Measurements from ENCODE around the gene HEATR3. TPM values are rescaled to one million over a fixed set of nuclear protein-coding genes. Genes with fewer than 3 reads are reported as not detected.

Gene HEATR3
- total RNA-seq, 4 donors from 2014 or later = 13.7 to 31.2 (median 16.4) TPM

DNA sequence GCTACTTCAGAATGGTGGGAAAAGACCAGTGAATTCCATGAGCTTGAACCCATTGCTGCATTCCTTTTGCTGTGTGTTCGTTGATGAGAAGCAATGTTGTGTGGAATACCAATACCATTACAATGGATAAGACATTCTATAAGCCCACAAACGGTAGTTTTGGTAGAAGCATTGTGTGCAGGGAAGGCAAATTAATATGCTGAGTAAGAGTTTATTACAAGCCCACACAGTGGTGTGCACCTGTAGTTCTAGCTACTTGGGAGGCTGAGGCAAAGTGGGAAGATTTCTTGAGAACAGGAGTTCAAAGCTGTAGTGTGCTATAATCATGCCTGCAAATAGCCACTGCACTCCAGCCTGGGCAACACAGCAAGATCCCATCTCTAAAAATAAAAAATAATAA, 67.4 kb downstream of the HEATR3 start:
- no peak for DNase-seq
- intact Hi-C loops (cut with DNase I) = no loop called here
- H3K9me3 ChIP-seq = no peaks in the 10 kb centered on the region
- no peak overlapping the region for H3K4me3 ChIP-seq
- H3K27me3 ChIP-seq = no peaks in the 10 kb centered on the region
- no peaks in the 10 kb centered on the region for H3K4me1 ChIP-seq
- 25 to 27% methylated on average over 2 of the region's 2 CpGs for WGBS, 2 donors
- TF ChIP-seq, protein P1, sequence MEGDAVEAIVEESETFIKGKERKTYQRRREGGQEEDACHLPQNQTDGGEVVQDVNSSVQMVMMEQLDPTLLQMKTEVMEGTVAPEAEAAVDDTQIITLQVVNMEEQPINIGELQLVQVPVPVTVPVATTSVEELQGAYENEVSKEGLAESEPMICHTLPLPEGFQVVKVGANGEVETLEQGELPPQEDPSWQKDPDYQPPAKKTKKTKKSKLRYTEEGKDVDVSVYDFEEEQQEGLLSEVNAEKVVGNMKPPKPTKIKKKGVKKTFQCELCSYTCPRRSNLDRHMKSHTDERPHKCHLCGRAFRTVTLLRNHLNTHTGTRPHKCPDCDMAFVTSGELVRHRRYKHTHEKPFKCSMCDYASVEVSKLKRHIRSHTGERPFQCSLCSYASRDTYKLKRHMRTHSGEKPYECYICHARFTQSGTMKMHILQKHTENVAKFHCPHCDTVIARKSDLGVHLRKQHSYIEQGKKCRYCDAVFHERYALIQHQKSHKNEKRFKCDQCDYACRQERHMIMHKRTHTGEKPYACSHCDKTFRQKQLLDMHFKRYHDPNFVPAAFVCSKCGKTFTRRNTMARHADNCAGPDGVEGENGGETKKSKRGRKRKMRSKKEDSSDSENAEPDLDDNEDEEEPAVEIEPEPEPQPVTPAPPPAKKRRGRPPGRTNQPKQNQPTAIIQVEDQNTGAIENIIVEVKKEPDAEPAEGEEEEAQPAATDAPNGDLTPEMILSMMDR (IDR thresholded peaks at IDR 0.05) = no peak
- no peak for TF ChIP-seq POLR2A (IDR thresholded peaks at IDR 0.05)
- H3K27ac ChIP-seq = no peak overlapping the region
- no peaks in the 10 kb centered on the region for H3K36me3 ChIP-seq

- intact Hi-C loops (cut with DNase I) = no loop called here
- Histone ChIP-seq H3K27ac (no peak overlapping the region), H3K36me3 (no peaks in the 10 kb centered on the region), H3K9me3 (no peaks in the 10 kb centered on the region), H3K4me3 (no peak overlapping the region), H3K4me1 (no peaks in the 10 kb centered on the region), H3K27me3 (no peaks in the 10 kb centered on the region)
- TF ChIP-seq POLR2A (IDR thresholded peaks at IDR 0.05) = no peak
- TF ChIP-seq, protein P1 (IDR thresholded peaks at IDR 0.05) = no peak
- DNase-seq = no peak
These were observed 70.6 kb downstream of the HEATR3 start for GRCh38 chr16:50136399-50136798.

GRCh38 chr16:50137268-50137667, 71.5 kb downstream of the HEATR3 start:
- H3K36me3 ChIP-seq = no peaks in the 10 kb centered on the region
- H3K9me3 ChIP-seq = no peaks in the 10 kb centered on the region
- intact Hi-C loops (cut with DNase I) = no loop called here
- no peaks in the 10 kb centered on the region for H3K27me3 ChIP-seq
- WGBS, 2 donors = 87 to 100% methylated on average over 3 of the region's 3 CpGs
- TF ChIP-seq, protein P1 (IDR thresholded peaks at IDR 0.05) = no peak
- no peak overlapping the region for H3K27ac ChIP-seq
- DNase-seq = no peak
- no peak overlapping the region for H3K4me3 ChIP-seq
- H3K4me1 ChIP-seq = no peaks in the 10 kb centered on the region

DNA sequence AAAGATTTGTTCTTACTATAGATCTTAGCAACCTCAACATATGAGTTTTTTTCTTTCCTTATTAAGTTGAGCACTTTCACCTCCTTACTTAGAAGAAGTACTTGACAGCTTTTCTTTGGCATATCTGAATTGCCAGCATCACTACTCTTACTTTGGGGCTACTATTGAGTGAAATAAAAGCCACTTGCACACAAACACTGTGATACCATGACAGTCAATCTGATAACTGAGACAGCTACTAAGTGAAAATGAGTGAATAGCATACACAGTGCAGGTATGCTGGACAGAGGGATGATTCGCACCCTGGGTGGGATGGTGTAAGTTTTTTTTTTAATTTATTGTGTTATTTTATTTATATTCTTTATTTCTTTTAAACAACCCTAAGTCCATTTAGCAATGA, 73.8 kb downstream of the HEATR3 start:
- Histone ChIP-seq H3K4me3 (no peak overlapping the region), H3K36me3 (no peaks in the 10 kb centered on the region), H3K9me3 (no peaks in the 10 kb centered on the region), H3K4me1 (no peaks in the 10 kb centered on the region), H3K27me3 (no peaks in the 10 kb centered on the region), H3K27ac (no peak overlapping the region)
- no peak for DNase-seq
- 95 to 96% methylated on average over 1 of the region's 1 CpG for WGBS, 2 donors
- TF ChIP-seq POLR2A (IDR thresholded peaks at IDR 0.05) = no peak
- TF ChIP-seq, protein P1 (IDR thresholded peaks at IDR 0.05) = no peak
- intact Hi-C loops (cut with DNase I) = no loop called here

DNA sequence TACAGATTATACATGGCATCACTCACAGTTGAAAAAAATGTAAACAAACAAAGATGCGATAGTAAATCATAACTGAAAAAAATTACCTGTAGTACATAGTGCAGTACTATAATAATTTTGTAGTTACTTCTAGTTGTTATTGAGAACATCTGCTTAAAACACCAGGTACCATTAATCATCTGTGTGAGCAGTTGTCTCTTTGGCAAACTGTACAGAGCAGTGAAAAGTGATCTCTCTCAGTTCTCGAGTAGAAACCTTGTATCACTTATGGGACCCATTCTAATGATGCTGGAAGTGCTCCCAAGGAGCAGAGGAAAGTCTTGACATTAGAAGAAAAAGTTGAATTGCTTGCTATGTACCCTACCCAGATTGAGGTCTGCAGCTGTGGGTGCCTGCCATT, 78.4 kb downstream of the HEATR3 start:
- no peak overlapping the region for H3K4me3 ChIP-seq
- no peaks in the 10 kb centered on the region for H3K27me3 ChIP-seq
- DNase-seq = no peak
- no peaks in the 10 kb centered on the region for H3K4me1 ChIP-seq
- 51 to 64% methylated on average over 2 of the region's 2 CpGs for WGBS, 2 donors
- intact Hi-C loops (cut with DNase I) = no loop called here
- no peak overlapping the region for H3K27ac ChIP-seq
- no peaks in the 10 kb centered on the region for H3K9me3 ChIP-seq
- TF ChIP-seq, protein P1 (IDR thresholded peaks at IDR 0.05) = no peak
- TF ChIP-seq POLR2A (IDR thresholded peaks at IDR 0.05) = no peak
- no peaks in the 10 kb centered on the region for H3K36me3 ChIP-seq

Measured in esophagus squamous epithelium (tissue), 5 donors.